ENCODE results near the gene DGLUCY.

- TF ChIP-seq PAX5 (IDR thresholded peaks at IDR 0.05; ENCODE audit: insufficient read depth, low read length, severe bottlenecking), result no peak
- no peak for TF ChIP-seq POLR2A (IDR thresholded peaks at IDR 0.05; ENCODE audit: low read depth, low read length)
- no peak for TF ChIP-seq TAF1 (IDR thresholded peaks at IDR 0.05; ENCODE audit: low read depth, low read length)
- TF ChIP-seq POLR2AphosphoS5 (IDR thresholded peaks at IDR 0.05; ENCODE audit: low read depth, low read length), result no peak
- TF ChIP-seq SPI1 (IDR thresholded peaks at IDR 0.05; ENCODE audit: low read depth, low read length), result no peak
- TF ChIP-seq POU2F2 (IDR thresholded peaks at IDR 0.05; ENCODE audit: low read depth, low read length), result no peak
Observed at GRCh38 chr14:91070572-91070971, 43.3 kb upstream of the DGLUCY start.

Measured in GM12891 (cell line).